H1 (cell line): ENCODE data around the gene PAQR8. TPM values are rescaled to one million over a fixed set of nuclear protein-coding genes. Genes with fewer than 3 reads are reported as not detected.

Experiments
- CTCF ChIA-PET: fragments of 300-600 bp; sonication (Branson Sonifier 250); formaldehyde crosslinking; loops from one replicate; lab custom pipeline; 2021; ENCODE audit not compliant: partially characterized antibody; lab: Charles Lee
- POLR2A ChIA-PET: fragments of 300-600 bp; sonication (Branson Sonifier 250); formaldehyde crosslinking; loops from one replicate; lab custom pipeline; 2021; ENCODE audit warnings: inconsistent platforms; ENCODE audit not compliant: partially characterized antibody; lab: Charles Lee
- DNase-seq, 2 experiments: peaks; one replicate each; pipeline versions ENCODE4 v3.0.0 to v3.0.0-alpha.2; 2010 to 2022; ENCODE audit warnings: low spot score in 2 of 2, low read depth in 1 of 2, mixed read lengths in 1 of 2
- FAIRE-seq: peaks from 2 replicates; lab custom pipeline; 2011; peaks lifted over from hg19 to GRCh38; lab: Jason Lieb, UNC
- H2AFZ ChIP-seq: 2 replicates; pipeline ENCODE4 v1.8.1; 2012; ENCODE audit warnings: low read length, inconsistent platforms
- H2AK5ac ChIP-seq: 2 replicates; pipeline ENCODE4 v1.6.1; 2013; ENCODE audit warnings: low read depth, low read length
- H2BK120ac ChIP-seq: replicated peaks from 2 replicates; pipeline ENCODE3; 2013; ENCODE audit warnings: low read depth, low read length, inconsistent platforms
- H2BK12ac ChIP-seq: 2 replicates; pipeline ENCODE4 v1.6.1; 2013; ENCODE audit warnings: low read depth, low read length
- H2BK15ac ChIP-seq: 2 replicates; pipeline ENCODE4 v1.6.1; 2013; ENCODE audit warnings: low read length
- H2BK20ac ChIP-seq: 2 replicates; pipeline ENCODE4 v1.6.1; 2013; ENCODE audit warnings: low read length
- H2BK5ac ChIP-seq: 2 replicates; pipeline ENCODE4 v1.6.1; 2013; ENCODE audit warnings: low read depth, low read length
- H3K14ac ChIP-seq: 2 replicates; pipeline ENCODE4 v1.6.1; 2013; ENCODE audit warnings: inconsistent platforms; ENCODE audit not compliant: insufficient read length
- H3K18ac ChIP-seq: 2 replicates; pipeline ENCODE4 v1.6.1; 2013; ENCODE audit warnings: low read length; ENCODE audit errors: extremely low read depth
- H3K23ac ChIP-seq: 2 replicates; pipeline ENCODE4 v1.6.1; 2013; ENCODE audit warnings: inconsistent platforms; ENCODE audit not compliant: insufficient read length
- H3K23me2 ChIP-seq: 2 replicates; pipeline ENCODE4 v1.6.1; 2013; ENCODE audit warnings: low read depth, low read length
- H3K27ac ChIP-seq: 2 replicates; pipeline ENCODE4 v1.6.1; 2011; ENCODE audit warnings: low read depth, low read length, inconsistent platforms
- H3K27me3 ChIP-seq, 4 experiments: replicated peaks in 1 of 4; 1 replicate in 1 of 4; 2 replicates in 3 of 4; pipeline versions ENCODE4 v1.6.1 to v1.8.1; 2011 to 2013; ENCODE audit warnings: low read length in 3 of 4, mild to moderate bottlenecking in 3 of 4, inconsistent platforms in 2 of 4, mixed read lengths in 2 of 4, moderate library complexity in 1 of 4; ENCODE audit not compliant: control insufficient read depth in 3 of 4, insufficient read depth in 3 of 4; ENCODE audit errors: extremely low read depth in 1 of 4
- H3K36me3 ChIP-seq, 4 experiments: 2 replicates each; pipeline versions ENCODE4 v1.6.1 to v1.8.1; 2011 to 2013; ENCODE audit warnings: mild to moderate bottlenecking in 4 of 4, low read length in 3 of 4, moderate library complexity in 2 of 4, control low read depth in 1 of 4, inconsistent platforms in 1 of 4; ENCODE audit not compliant: insufficient read depth in 4 of 4, control insufficient read depth in 2 of 4
- H3K4ac ChIP-seq: replicated peaks from 2 replicates; pipeline ENCODE3; 2013; ENCODE audit warnings: low read length, low read depth, mixed read lengths, inconsistent platforms; ENCODE audit not compliant: insufficient read length
- H3K4me1 ChIP-seq, 4 experiments: replicated peaks in 1 of 4; 1 replicate in 1 of 4; 2 replicates in 3 of 4; pipeline versions ENCODE4 v1.6.1 to v1.8.1; 2011 to 2013; ENCODE audit warnings: low read length in 3 of 4, inconsistent platforms in 2 of 4, mixed read lengths in 1 of 4; ENCODE audit not compliant: insufficient read depth in 4 of 4, control insufficient read depth in 3 of 4
- H3K4me2 ChIP-seq, 2 experiments: 2 replicates each; pipeline versions ENCODE4 v1.6.1 to v1.8.1; 2011 to 2013; ENCODE audit warnings: low read depth in 2 of 2, low read length in 2 of 2, control low read depth in 1 of 2, inconsistent platforms in 1 of 2, mild to moderate bottlenecking in 1 of 2; ENCODE audit not compliant: insufficient read depth in 1 of 2
- H3K4me3 ChIP-seq, 4 experiments: fragments of 200-600, 300-600 bp in 1 of 4; sonication (generic), shearing (Covaris generic), sonication (Bioruptor Twin) in 1 of 4; 2 replicates each; pipeline versions ENCODE4 v1.5.1 to v1.8.1; 2011 to 2016; ENCODE audit warnings: low read length in 4 of 4, low read depth in 3 of 4, control low read depth in 2 of 4, inconsistent platforms in 2 of 4, mild to moderate bottlenecking in 2 of 4, mixed read lengths in 1 of 4, moderate library complexity in 1 of 4; ENCODE audit not compliant: insufficient read depth in 2 of 4; ENCODE audit errors: extremely low read depth in 1 of 4
- H3K56ac ChIP-seq: replicated peaks from 2 replicates; pipeline ENCODE3; 2013; ENCODE audit warnings: low read depth, mild to moderate bottlenecking, mixed read lengths, low read length, inconsistent platforms; ENCODE audit not compliant: insufficient read length
- H3K79me1 ChIP-seq: 2 replicates; pipeline ENCODE4 v1.6.1; 2013; ENCODE audit warnings: low read depth, low read length, control low read depth
- H3K79me2 ChIP-seq, 2 experiments: 2 replicates each; pipeline versions ENCODE4 v1.6.1 to v1.8.1; 2012 to 2013; ENCODE audit warnings: low read length in 2 of 2, mild to moderate bottlenecking in 2 of 2, inconsistent platforms in 1 of 2; ENCODE audit not compliant: insufficient read depth in 2 of 2, control insufficient read depth in 1 of 2
- H3K9ac ChIP-seq, 4 experiments: replicated peaks in 1 of 4; 1 replicate in 1 of 4; 2 replicates in 3 of 4; pipeline versions ENCODE4 v1.6.1 to v1.8.1; 2011 to 2013; ENCODE audit warnings: low read depth in 3 of 4, low read length in 3 of 4, control low read depth in 2 of 4, mild to moderate bottlenecking in 2 of 4, moderate library complexity in 2 of 4, inconsistent platforms in 1 of 4; ENCODE audit errors: extremely low read depth in 1 of 4
- H3K9me3 ChIP-seq, 2 experiments: 2 replicates each; pipeline versions ENCODE4 v1.6.1 to v1.8.1; 2012 to 2013; ENCODE audit warnings: mild to moderate bottlenecking in 2 of 2, moderate library complexity in 2 of 2, control low read depth in 1 of 2, inconsistent platforms in 1 of 2, low read depth in 1 of 2, low read length in 1 of 2, mixed read lengths in 1 of 2; ENCODE audit not compliant: insufficient read depth in 2 of 2
- H4K20me1 ChIP-seq, 2 experiments: replicated peaks in 1 of 2; 2 replicates each; pipeline versions ENCODE3 to v1.8.1; 2011 to 2013; ENCODE audit warnings: inconsistent platforms in 2 of 2, low read length in 2 of 2, mild to moderate bottlenecking in 1 of 2; ENCODE audit not compliant: insufficient read depth in 2 of 2, control insufficient read depth in 1 of 2
- H4K5ac ChIP-seq: 2 replicates; pipeline ENCODE4 v1.6.1; 2013; ENCODE audit warnings: low read length, low read depth, mixed read lengths, inconsistent platforms; ENCODE audit not compliant: insufficient read length
- H4K8ac ChIP-seq: 2 replicates; pipeline ENCODE4 v1.8.0; 2013; ENCODE audit warnings: mild to moderate bottlenecking, moderate library complexity, low read length, inconsistent platforms; ENCODE audit not compliant: insufficient read depth; ENCODE audit errors: extremely low read depth
- H4K91ac ChIP-seq: replicated peaks from 2 replicates; pipeline ENCODE3; 2013; ENCODE audit warnings: low read length, mixed read lengths, inconsistent platforms; ENCODE audit not compliant: insufficient read length
- CBX5 ChIP-seq: fragments of 300-800, 300-1000 bp; sonication (generic); IDR thresholded peaks from 2 replicates; pipeline ENCODE4 v1.7.1; 2016; ENCODE audit warnings: antibody characterized with exemption, low read length, low read depth
- CBX8 ChIP-seq: fragments of 300-800, 300-1000 bp; sonication (generic); IDR thresholded peaks from 2 replicates; pipeline ENCODE4 v1.7.1; 2016; ENCODE audit warnings: low read depth, low read length, borderline replicate concordance
- HDAC6 ChIP-seq: IDR thresholded peaks from one replicate; pipeline ENCODE4 v1.7.1; 2012; ENCODE audit warnings: low read depth, mild to moderate bottlenecking, inconsistent platforms, low read length, moderate library complexity
- SIN3A ChIP-seq, 2 experiments: IDR thresholded peaks in 1 of 2; conservative IDR thresholded peaks in 1 of 2; 2 replicates each; pipeline ENCODE4 v1.6.1; 2011 to 2012; ENCODE audit warnings: low read length in 2 of 2, improper control_type of control experiment in 1 of 2, low read depth in 1 of 2, mild to moderate bottlenecking in 1 of 2
- SUZ12 ChIP-seq: fragments of 200-600 bp; sonication (generic); IDR thresholded peaks from 2 replicates; pipeline ENCODE4 v1.6.1; 2012; ENCODE audit warnings: mild to moderate bottlenecking, inconsistent platforms, low read length, moderate library complexity, mixed read lengths
- WGBS, 2 experiments: shearing (Covaris generic) in 1 of 2; methylation state at CpG; one replicate each; pipeline versions ENCODE4 v1.1.6 to v1.1.7; 2013 to 2015; ENCODE audit warnings: low lambda C conversion rate in 2 of 2, mixed read lengths in 2 of 2, inconsistent platforms in 1 of 2, low coverage in 1 of 2, missing lambda C conversion rate in 1 of 2; ENCODE audit not compliant: insufficient replicate concordance in 2 of 2, insufficient coverage in 1 of 2, insufficient read length in 1 of 2; ENCODE audit errors: extremely low coverage in 1 of 2, missing lambda C conversion rate in 1 of 2; 5-methylcytosine and 5-hydroxymethylcytosine counted together
- polyA plus RNA-seq, 7 experiments: library from polyadenylated mRNA; depleted of rRNA in 3 of 7; stranded (reverse) in 5 of 7; unstranded in 2 of 7; fragments of >200 nt in 5 of 7; fragments of 200-250 nt in 2 of 7; gene quantifications; 1 replicate in 5 of 7; 2 replicates in 1 of 7; 4 replicates in 1 of 7; pipeline versions ENCODE4 v1.2.1 to v1.2.3, GENCODE V29; 2011 to 2013; ENCODE audit warnings: missing spikeins in 2 of 7, mixed read lengths in 2 of 7
- total RNA-seq: library from RNA; stranded (reverse); fragmentation: NEBNext Ultra II Directional; extraction: Animal tissue kit (Norgen Biotek cat#: 25700); gene quantifications from 2 replicates; pipeline ENCODE4 v1.2.1, GENCODE V29; 2021
- TF ChIP-seq, protein P1 (sequence below): IDR thresholded peaks from 2 replicates; pipeline ENCODE4 v1.6.1; 2011; ENCODE audit warnings: low read depth, mild to moderate bottlenecking, low read length; ENCODE audit not compliant: insufficient read depth
- TF ChIP-seq, protein P2 (sequence below), 3 experiments: IDR thresholded peaks; 1 replicate in 2 of 3; 2 replicates in 1 of 3; pipeline versions ENCODE4 v1.5.1 to v1.6.1; 2011; ENCODE audit warnings: low read length in 3 of 3, mild to moderate bottlenecking in 3 of 3, inconsistent platforms in 2 of 3, low read depth in 1 of 3, moderate library complexity in 1 of 3; ENCODE audit not compliant: insufficient read depth in 1 of 3; ENCODE audit errors: control extremely low read depth in 1 of 3

Gene PAQR8
- total and polyA plus RNA-seq, 2 of the 8 experiments (the other 6 are each of a cell fraction or from before 2014, with no cell fraction given) = 7.6 to 9.6 TPM

DNA sequence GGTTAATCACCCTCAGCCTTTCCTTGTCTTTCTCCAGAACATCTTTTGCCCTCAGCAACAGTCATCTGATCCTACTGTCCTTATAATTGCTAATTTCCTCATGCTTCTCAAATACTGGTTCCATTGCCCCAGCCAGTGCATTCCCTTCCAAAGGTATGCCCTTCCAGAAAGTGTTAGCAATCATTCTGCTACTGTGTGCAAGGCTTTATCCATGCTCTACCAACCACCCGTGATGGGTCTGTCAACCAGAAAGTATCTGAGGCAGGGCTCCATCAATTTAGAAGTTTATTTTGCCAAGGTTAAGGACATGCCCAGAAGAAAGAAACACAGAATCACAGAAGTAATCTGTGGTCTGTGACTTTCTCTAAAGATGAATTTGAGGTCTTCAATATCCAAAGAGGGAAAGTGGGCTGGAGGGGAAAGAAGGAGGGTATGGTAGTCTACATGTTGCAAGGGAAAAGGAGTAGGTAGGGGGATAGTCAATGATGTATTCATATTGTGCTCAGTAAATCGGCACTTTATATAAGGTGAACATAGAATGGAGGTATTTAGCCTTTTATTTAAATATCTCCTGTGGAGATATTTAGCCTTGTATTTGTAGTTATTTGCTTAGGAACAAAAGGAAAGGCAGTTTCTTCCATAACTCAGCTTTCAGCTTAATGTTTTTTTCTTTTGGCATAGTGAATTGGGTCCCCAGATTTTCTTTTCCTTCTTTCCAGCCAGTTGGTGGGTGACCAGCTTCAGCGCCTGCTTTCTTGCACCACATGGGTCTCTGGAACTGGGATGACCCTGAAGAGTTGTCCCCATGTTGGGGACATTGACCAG, 35.2 kb upstream of the PAQR8 start:
- Histone ChIP-seq H3K79me2 (no peaks in the 10 kb centered on the region), H3K9ac (no peak overlapping the region), H3K4me2 (peak overlapping the region; percentile 59 to 80), H3K27ac (peak overlapping the region; percentile 56; the same call in 1 of the 2 replicates), H2BK20ac (no peak overlapping the region; the same call in 1 of the 2 replicates), H2BK5ac (peak overlapping the region; percentile 14; the same call in 1 of the 2 replicates), H3K27me3 (no peaks in the 10 kb centered on the region), H3K14ac (no peak overlapping the region), H4K8ac (no peak overlapping the region), H2BK120ac (no peak overlapping the region), H3K23me2 (no peaks in the 10 kb centered on the region), H2BK15ac (0 out of 2 replicates have a peak overlapping the region, but pooled peaks have one; percentile 88), H4K5ac (no peak overlapping the region), H2AFZ (peak overlapping the region; percentile 91; the same call in 1 of the 2 replicates), H3K4me3 (peak overlapping the region in 3 of 4 experiments; percentile 14 to 40 (median 15); a peak in 3 of 8 replicates), H3K18ac (no peak overlapping the region; the same call in 1 of the 2 replicates), H3K4ac (peak overlapping the region; percentile 5), H3K56ac (no peak overlapping the region), H4K91ac (no peak overlapping the region), H3K23ac (no peak overlapping the region), H3K4me1 (peaks cover 4 to 15% (median 7%) of the 10 kb centered on the region in 4 experiments), H3K9me3 (no peaks in the 10 kb centered on the region), H3K36me3 (no peaks in the 10 kb centered on the region), H2AK5ac (no peak overlapping the region), H2BK12ac (peak overlapping the region; percentile 52; the same call in 1 of the 2 replicates), H3K79me1 (no peaks in the 10 kb centered on the region), H4K20me1 (no peaks in the 10 kb centered on the region)
- WGBS, 2 experiments = 91% methylated on average over 3 of the region's 3 CpGs; no CpG with 5 or more reads in 1 of the 2 experiments
- FAIRE-seq = no peak
- CTCF ChIA-PET = interaction anchor here (0.6 to 1.9 kb wide), 4 partner anchors 11 to 73 kb away, joined by 3 to 6 read pairs (median 4); no protein-coding TSS in a partner anchor
- no peak for DNase-seq
- POLR2A ChIA-PET = interaction anchor here (1.0 kb wide), 1 partner anchor 11 kb away, joined by 3 read pairs; no protein-coding TSS in a partner anchor
- TF ChIP-seq HDAC6 (no peak), SUZ12 (no peak), CBX5 (no peak), CBX8 (no peak), SIN3A (conservative IDR thresholded peaks at IDR 0.05 in 1 of 2, IDR thresholded peaks at IDR 0.05 in 1 of 2; ENCODE audit: low read depth in 1 of 2, low read length in 2 of 2) (no peak)
- TF ChIP-seq, protein P1, sequence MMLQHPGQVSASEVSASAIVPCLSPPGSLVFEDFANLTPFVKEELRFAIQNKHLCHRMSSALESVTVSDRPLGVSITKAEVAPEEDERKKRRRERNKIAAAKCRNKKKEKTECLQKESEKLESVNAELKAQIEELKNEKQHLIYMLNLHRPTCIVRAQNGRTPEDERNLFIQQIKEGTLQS = no peak
- TF ChIP-seq, protein P2, sequence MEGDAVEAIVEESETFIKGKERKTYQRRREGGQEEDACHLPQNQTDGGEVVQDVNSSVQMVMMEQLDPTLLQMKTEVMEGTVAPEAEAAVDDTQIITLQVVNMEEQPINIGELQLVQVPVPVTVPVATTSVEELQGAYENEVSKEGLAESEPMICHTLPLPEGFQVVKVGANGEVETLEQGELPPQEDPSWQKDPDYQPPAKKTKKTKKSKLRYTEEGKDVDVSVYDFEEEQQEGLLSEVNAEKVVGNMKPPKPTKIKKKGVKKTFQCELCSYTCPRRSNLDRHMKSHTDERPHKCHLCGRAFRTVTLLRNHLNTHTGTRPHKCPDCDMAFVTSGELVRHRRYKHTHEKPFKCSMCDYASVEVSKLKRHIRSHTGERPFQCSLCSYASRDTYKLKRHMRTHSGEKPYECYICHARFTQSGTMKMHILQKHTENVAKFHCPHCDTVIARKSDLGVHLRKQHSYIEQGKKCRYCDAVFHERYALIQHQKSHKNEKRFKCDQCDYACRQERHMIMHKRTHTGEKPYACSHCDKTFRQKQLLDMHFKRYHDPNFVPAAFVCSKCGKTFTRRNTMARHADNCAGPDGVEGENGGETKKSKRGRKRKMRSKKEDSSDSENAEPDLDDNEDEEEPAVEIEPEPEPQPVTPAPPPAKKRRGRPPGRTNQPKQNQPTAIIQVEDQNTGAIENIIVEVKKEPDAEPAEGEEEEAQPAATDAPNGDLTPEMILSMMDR (IDR thresholded peaks at IDR 0.05; ENCODE audit: control extremely low read depth in 1 of 3, insufficient read depth in 1 of 3, low read depth in 1 of 3, low read length in 3 of 3) = no peak
